Mesenchymal stem cell (in vitro differentiated cells and primary cell): ENCODE measurements around the gene NAT10.

Source experiments
- DNase-seq: peaks from one replicate; pipeline ENCODE4 v3.0.0-alpha.2; 2013
- H2AFZ ChIP-seq: one replicate; pipeline ENCODE4 v1.6.1; 2013; ENCODE audit warnings: low read depth, mild to moderate bottlenecking, control low read depth, inconsistent platforms, low read length, moderate library complexity
- H2AK5ac ChIP-seq: 2 replicates; pipeline ENCODE4 v1.6.1; 2013; ENCODE audit warnings: low read length, moderate library complexity, mild to moderate bottlenecking, inconsistent platforms; ENCODE audit not compliant: severe bottlenecking
- H2BK120ac ChIP-seq: one replicate; pipeline ENCODE4 v1.6.1; 2013; ENCODE audit warnings: low read depth, mild to moderate bottlenecking, inconsistent platforms, low read length, moderate library complexity
- H2BK12ac ChIP-seq, 2 experiments: one replicate each; pipeline ENCODE4 v1.6.1; 2013; ENCODE audit warnings: inconsistent platforms in 2 of 2, low read length in 2 of 2, mild to moderate bottlenecking in 2 of 2, moderate library complexity in 2 of 2, control low read depth in 1 of 2
- H2BK15ac ChIP-seq: one replicate; pipeline ENCODE4 v1.6.1; 2013; ENCODE audit warnings: mild to moderate bottlenecking, low read depth, inconsistent platforms; ENCODE audit not compliant: poor library complexity, severe bottlenecking
- H2BK5ac ChIP-seq: 2 replicates; pipeline ENCODE4 v1.6.1; 2013; ENCODE audit warnings: low read depth, mild to moderate bottlenecking, low read length, control low read depth, inconsistent platforms; ENCODE audit not compliant: poor library complexity, severe bottlenecking
- H3K14ac ChIP-seq, 2 experiments: one replicate each; pipeline ENCODE4 v1.6.1; 2013; ENCODE audit warnings: inconsistent platforms in 2 of 2, low read length in 2 of 2, control low read depth in 1 of 2, mild to moderate bottlenecking in 1 of 2, moderate library complexity in 1 of 2
- H3K18ac ChIP-seq, 2 experiments: one replicate each; pipeline ENCODE4 v1.6.1; 2013; ENCODE audit warnings: inconsistent platforms in 2 of 2, low read length in 2 of 2, control low read depth in 1 of 2, low read depth in 1 of 2, mild to moderate bottlenecking in 1 of 2
- H3K23ac ChIP-seq, 2 experiments: one replicate each; pipeline ENCODE4 v1.6.1; 2013; ENCODE audit warnings: inconsistent platforms in 2 of 2, low read length in 2 of 2, mild to moderate bottlenecking in 2 of 2, moderate library complexity in 2 of 2, control low read depth in 1 of 2
- H3K27ac ChIP-seq: 2 replicates; pipeline ENCODE4 v1.5.1; 2013; ENCODE audit warnings: mild to moderate bottlenecking, moderate library complexity, low read length, control low read depth, inconsistent platforms; ENCODE audit not compliant: poor library complexity, severe bottlenecking
- H3K27me3 ChIP-seq, 2 experiments: 2 replicates each; pipeline versions ENCODE4 v1.6.1 to v1.7.0; 2013; ENCODE audit warnings: low read length in 2 of 2, mild to moderate bottlenecking in 2 of 2, moderate library complexity in 2 of 2, control low read depth in 1 of 2, inconsistent platforms in 1 of 2; ENCODE audit not compliant: control insufficient read depth in 1 of 2, insufficient read depth in 1 of 2
- H3K36me3 ChIP-seq, 2 experiments: 2 replicates each; pipeline versions ENCODE4 v1.6.1 to v1.7.0; 2013; ENCODE audit warnings: low read length in 2 of 2, control low read depth in 1 of 2, inconsistent platforms in 1 of 2, low read depth in 1 of 2, mild to moderate bottlenecking in 1 of 2; ENCODE audit not compliant: insufficient read depth in 2 of 2, control insufficient read depth in 1 of 2
- H3K4ac ChIP-seq, 2 experiments: one replicate each; pipeline ENCODE4 v1.6.1; 2013; ENCODE audit warnings: inconsistent platforms in 2 of 2, low read length in 2 of 2, mild to moderate bottlenecking in 2 of 2, moderate library complexity in 2 of 2, control low read depth in 1 of 2, low read depth in 1 of 2
- H3K4me1 ChIP-seq: 2 replicates; pipeline ENCODE4 v1.6.1; 2013; ENCODE audit warnings: low read depth, low read length, control low read depth; ENCODE audit not compliant: control insufficient read depth, insufficient read depth
- H3K4me2 ChIP-seq: 2 replicates; pipeline ENCODE4 v1.6.1; 2013; ENCODE audit warnings: low read length, mild to moderate bottlenecking, inconsistent platforms; ENCODE audit not compliant: poor library complexity, severe bottlenecking
- H3K4me3 ChIP-seq, 2 experiments: 2 replicates each; pipeline versions ENCODE4 v1.5.1 to v1.7.0; 2013; ENCODE audit warnings: low read length in 2 of 2, mild to moderate bottlenecking in 2 of 2, control low read depth in 1 of 2, low read depth in 1 of 2; ENCODE audit not compliant: insufficient read depth in 1 of 2
- H3K79me1 ChIP-seq: replicated peaks from 2 replicates; pipeline ENCODE4 v1.6.1; 2013; ENCODE audit warnings: mild to moderate bottlenecking, control low read depth, low read length, inconsistent platforms; ENCODE audit not compliant: poor library complexity, severe bottlenecking
- H3K9ac ChIP-seq: 2 replicates; pipeline ENCODE4 v1.7.0; 2013; ENCODE audit warnings: mild to moderate bottlenecking, low read length, moderate library complexity
- H3K9me3 ChIP-seq: 2 replicates; pipeline ENCODE4 v1.7.0; 2013; ENCODE audit warnings: mild to moderate bottlenecking, low read length; ENCODE audit not compliant: control insufficient read depth
- H4K8ac ChIP-seq: one replicate; pipeline ENCODE4 v1.6.1; 2013; ENCODE audit warnings: inconsistent platforms, mild to moderate bottlenecking, low read length, moderate library complexity
- H4K91ac ChIP-seq: one replicate; pipeline ENCODE4 v1.6.1; 2013; ENCODE audit warnings: mild to moderate bottlenecking, low read length, inconsistent platforms
- WGBS: methylation state at CpG from one replicate; pipeline ENCODE4 v1.1.7; 2013; ENCODE audit warnings: mixed read lengths; 5-methylcytosine and 5-hydroxymethylcytosine counted together

NAT10 gene

DNA sequence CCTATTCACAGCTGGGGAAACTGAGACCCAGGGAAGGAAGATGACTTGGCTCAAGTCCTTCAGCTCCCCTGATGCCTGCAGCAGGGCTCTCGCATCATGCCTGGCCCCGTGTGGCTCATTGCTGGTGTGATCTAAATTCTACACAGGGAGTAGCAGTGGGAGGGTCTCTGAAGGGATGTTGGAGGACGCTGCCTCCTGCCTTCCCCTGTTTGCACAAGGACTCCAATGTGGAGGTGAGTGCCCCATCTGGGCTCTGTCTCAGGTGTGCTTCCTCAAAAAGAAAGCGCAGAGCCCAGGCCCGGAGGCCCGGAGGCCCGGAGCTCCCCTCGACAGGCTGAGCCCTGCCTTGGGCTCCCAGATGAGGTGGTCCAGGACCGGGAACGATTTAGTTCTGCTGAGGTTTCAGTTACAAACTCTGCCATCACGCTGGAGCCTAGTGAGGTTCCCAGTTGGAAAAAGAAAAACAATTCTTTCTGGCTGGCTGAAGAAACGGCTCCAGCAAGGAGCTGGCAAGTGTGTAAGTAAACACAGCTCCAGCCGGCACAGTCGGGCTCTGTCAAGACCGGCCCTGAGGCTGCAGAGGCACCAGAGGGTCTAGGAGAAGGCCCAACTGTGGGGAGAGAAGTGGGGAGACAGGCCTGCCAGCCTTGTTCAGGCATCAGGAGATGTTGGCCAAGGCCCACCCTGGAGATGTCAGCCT is 49.8 kb downstream of the NAT10 start:
- H3K4me1 ChIP-seq, result no peaks in the 10 kb centered on the region

DNA sequence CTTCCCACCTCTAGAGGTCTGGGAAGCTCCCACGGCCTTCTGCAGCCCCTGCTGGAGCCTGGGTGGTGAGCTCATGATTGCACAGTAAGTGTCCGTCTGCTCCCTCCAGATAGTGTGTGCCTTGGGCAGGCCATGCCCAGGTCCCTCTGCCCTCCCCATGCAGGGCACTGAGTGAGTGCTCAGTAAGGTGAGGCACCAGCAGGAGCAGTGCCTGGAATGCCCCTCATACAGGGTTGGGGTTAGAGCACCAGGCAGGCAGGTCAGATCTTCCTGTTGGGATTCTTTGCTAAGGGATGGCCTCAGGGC is 50.3 kb downstream of the NAT10 start:
- Histone ChIP-seq H2BK5ac (no peak overlapping the region), H3K9me3 (no peaks in the 10 kb centered on the region), H4K91ac (no peak overlapping the region), H2AFZ (no peak overlapping the region), H2BK12ac (no peak overlapping the region), H2BK15ac (no peak overlapping the region), H3K4me2 (no peak overlapping the region), H2AK5ac (no peak overlapping the region), H3K14ac (no peak overlapping the region), H3K4me3 (no peak overlapping the region), H3K18ac (no peak overlapping the region), H3K9ac (no peak overlapping the region), H3K27ac (no peak overlapping the region), H4K8ac (no peak overlapping the region), H3K4me1 (no peaks in the 10 kb centered on the region), H3K36me3 (peaks cover 51 to 88% of the 10 kb centered on the region in 2 experiments), H2BK120ac (no peak overlapping the region), H3K23ac (no peak overlapping the region), H3K79me1 (peaks cover 16% of the 10 kb centered on the region), H3K4ac (no peak overlapping the region), H3K27me3 (no peaks in the 10 kb centered on the region)
- 86% methylated on average over 2 of the region's 2 CpGs for WGBS
- no peak for DNase-seq

More for the DNA sequence above, 49.8 kb downstream of the NAT10 start:
- Histone ChIP-seq H4K8ac (no peak overlapping the region), H3K9me3 (no peaks in the 10 kb centered on the region), H3K14ac (no peak overlapping the region), H3K18ac (no peak overlapping the region), H3K27me3 (no peaks in the 10 kb centered on the region), H3K4me2 (no peak overlapping the region), H3K36me3 (peaks cover 52 to 88% of the 10 kb centered on the region in 2 experiments), H4K91ac (no peak overlapping the region), H2BK12ac (no peak overlapping the region), H2AK5ac (no peak overlapping the region), H3K4ac (no peak overlapping the region), H3K4me3 (no peak overlapping the region), H3K27ac (no peak overlapping the region), H3K9ac (no peak overlapping the region), H2BK5ac (no peak overlapping the region), H2AFZ (no peak overlapping the region), H2BK120ac (no peak overlapping the region), H3K23ac (no peak overlapping the region), H3K79me1 (peaks cover 15% of the 10 kb centered on the region), H2BK15ac (no peak overlapping the region)
- no peak for DNase-seq
- 94% methylated on average over 15 of the region's 15 CpGs for WGBS

DNA sequence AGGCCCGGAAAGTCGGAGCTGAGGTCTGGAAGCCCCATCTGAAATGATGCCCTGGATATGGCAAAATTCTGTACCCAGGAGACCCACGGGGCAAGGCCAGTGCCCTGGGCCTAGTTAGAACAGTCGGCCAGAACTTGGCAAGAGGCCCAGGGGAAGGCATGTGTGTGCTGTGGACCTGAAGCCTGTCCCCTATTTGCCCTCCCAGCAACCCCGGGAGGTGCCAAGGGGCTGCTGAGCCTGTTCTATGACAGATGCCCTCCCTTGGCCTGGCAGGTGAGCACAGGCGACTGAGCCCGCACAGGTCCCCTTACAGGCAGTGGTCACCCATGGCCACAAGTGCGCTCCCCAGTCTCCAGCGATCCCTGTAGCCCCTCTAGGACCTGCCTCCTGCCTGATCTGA is 51.7 kb downstream of the NAT10 start:
- no peak for DNase-seq
- 95% methylated on average over 8 of the region's 9 CpGs for WGBS
- no peak overlapping the region for H2BK15ac ChIP-seq

DNA sequence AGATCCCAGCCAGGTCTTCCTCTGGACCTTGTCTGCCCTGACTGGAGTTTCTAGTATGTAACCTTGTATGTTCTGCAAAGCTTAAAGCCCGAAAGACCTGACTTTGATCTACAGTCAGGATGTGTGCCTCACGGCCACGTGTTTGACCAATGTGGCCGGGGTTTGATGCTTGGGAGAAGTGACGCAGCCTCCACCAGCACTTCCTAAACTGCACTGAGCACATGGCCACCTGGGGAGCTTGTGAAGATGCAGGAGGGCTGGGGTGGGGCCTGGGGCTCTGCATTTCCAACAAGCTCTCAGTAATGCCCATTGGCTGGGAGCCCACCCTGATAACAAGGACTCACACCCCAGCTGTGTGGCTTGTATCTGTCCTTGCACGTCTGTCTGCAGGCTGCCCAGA is 53.2 kb downstream of the NAT10 start:
- H3K79me1 ChIP-seq, result peaks cover 6% of the 10 kb centered on the region
- H2AK5ac ChIP-seq, result no peak overlapping the region
- no peak for DNase-seq
- 92% methylated on average over 6 of the region's 6 CpGs for WGBS
- peaks cover 10% of the 10 kb centered on the region for H3K4me1 ChIP-seq
- no peak overlapping the region for H3K9ac ChIP-seq
- no peak overlapping the region for H3K4me2 ChIP-seq
- H3K14ac ChIP-seq, result no peak overlapping the region
- H2AFZ ChIP-seq, result no peak overlapping the region
- no peaks in the 10 kb centered on the region for H3K9me3 ChIP-seq
- H3K4ac ChIP-seq, result no peak overlapping the region
- no peak overlapping the region for H2BK15ac ChIP-seq
- H3K36me3 ChIP-seq, result peaks cover 26 to 87% of the 10 kb centered on the region in 2 experiments
- H4K91ac ChIP-seq, result no peak overlapping the region
- H3K4me3 ChIP-seq, result no peak overlapping the region
- no peak overlapping the region for H3K27ac ChIP-seq
- no peak overlapping the region for H3K18ac ChIP-seq
- no peaks in the 10 kb centered on the region for H3K27me3 ChIP-seq
- no peak overlapping the region for H4K8ac ChIP-seq
- H2BK120ac ChIP-seq, result no peak overlapping the region
- no peak overlapping the region for H3K23ac ChIP-seq
- H2BK12ac ChIP-seq, result no peak overlapping the region
- no peak overlapping the region for H2BK5ac ChIP-seq

More for the DNA sequence above, 51.7 kb downstream of the NAT10 start:
- H3K4me2 ChIP-seq, result no peak overlapping the region
- H3K23ac ChIP-seq, result no peak overlapping the region
- H3K9me3 ChIP-seq, result no peaks in the 10 kb centered on the region
- no peak overlapping the region for H4K8ac ChIP-seq
- H3K79me1 ChIP-seq, result peaks cover 11% of the 10 kb centered on the region
- no peak overlapping the region for H3K4me3 ChIP-seq
- no peak overlapping the region for H2BK5ac ChIP-seq
- H3K4ac ChIP-seq, result no peak overlapping the region
- H3K14ac ChIP-seq, result no peak overlapping the region
- H3K4me1 ChIP-seq, result peaks cover 5% of the 10 kb centered on the region
- H2AFZ ChIP-seq, result no peak overlapping the region
- H3K9ac ChIP-seq, result no peak overlapping the region
- no peak overlapping the region for H4K91ac ChIP-seq
- peaks cover 41 to 88% of the 10 kb centered on the region in 2 experiments for H3K36me3 ChIP-seq
- H3K18ac ChIP-seq, result no peak overlapping the region
- no peak overlapping the region for H3K27ac ChIP-seq
- H2BK12ac ChIP-seq, result no peak overlapping the region
- H2AK5ac ChIP-seq, result no peak overlapping the region
- no peaks in the 10 kb centered on the region for H3K27me3 ChIP-seq
- no peak overlapping the region for H2BK120ac ChIP-seq
